Erythroblast (primary cell): Measurements from ENCODE around the gene IL3RA.

ENCODE experiments used
- GATA1 ChIP-seq: IDR thresholded peaks from 2 replicates; pipeline ENCODE4 v1.6.1; 2011; ENCODE audit warnings: low read depth, mild to moderate bottlenecking, control low read depth, low read length, moderate library complexity
- POLR2A ChIP-seq: IDR thresholded peaks from 2 replicates; pipeline ENCODE4 v1.6.1; 2011; ENCODE audit warnings: mild to moderate bottlenecking, low read length

DNA sequence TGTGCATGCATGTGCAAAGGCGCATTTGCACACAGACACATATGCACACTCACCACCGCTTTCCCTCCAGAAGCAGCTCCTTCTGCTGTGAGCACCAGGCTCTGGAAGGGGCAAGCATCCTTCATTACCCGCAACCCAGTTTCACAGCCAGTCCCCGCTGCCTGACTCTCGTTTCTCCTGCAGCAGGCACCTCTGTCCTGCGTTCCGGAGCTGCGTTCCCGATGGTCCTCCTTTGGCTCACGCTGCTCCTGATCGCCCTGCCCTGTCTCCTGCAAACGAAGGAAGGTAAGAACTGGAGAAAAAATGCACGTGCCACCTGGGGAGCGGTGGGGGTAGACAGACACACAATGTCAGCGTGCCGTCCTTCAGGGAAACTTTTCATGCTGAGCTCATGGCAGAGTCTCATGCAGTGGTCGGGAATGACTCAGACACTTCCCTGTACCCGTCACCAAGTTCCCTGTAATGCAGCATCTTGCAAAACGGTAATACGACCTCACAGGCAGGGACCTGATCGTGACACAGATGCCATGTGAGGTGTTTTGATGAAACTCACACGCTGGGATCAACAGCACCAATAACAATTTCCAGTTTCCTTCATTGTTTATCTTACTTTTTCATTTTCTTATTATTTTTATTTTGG, 5.1 kb downstream of the IL3RA start:
- TF ChIP-seq POLR2A (no peak), GATA1 (no peak)
